ENCODE data around the gene GLP1R. TPM values are rescaled to one million over a fixed set of nuclear protein-coding genes. Genes with fewer than 3 reads are reported as not detected.

The GLP1R gene
- total RNA-seq, 1 experiment from 2014 or later, result not detected

GRCh38 chr6:39021041-39021440 lies 27.5 kb upstream of the GLP1R start:
- Histone ChIP-seq H2AFZ (ENCODE audit: low read length) (no peak overlapping the region), H3K9me2 (replicated peaks; ENCODE audit: low read length) (no peaks in the 10 kb centered on the region), H3K79me2 (ENCODE audit: low read length) (no peaks in the 10 kb centered on the region), H3F3A (ENCODE audit: low read length, unreplicated experiment) (no peaks in the 10 kb centered on the region), H3K27me3 (ENCODE audit: low read length) (peaks cover 80% of the 10 kb centered on the region), H3K9ac (ENCODE audit: low read length) (no peak overlapping the region), H3K9me3 (ENCODE audit: low read length) (no peaks in the 10 kb centered on the region), H3K36me3 (ENCODE audit: low read depth, low read length) (no peaks in the 10 kb centered on the region), H3K4me3 (ENCODE audit: low read length) (no peak overlapping the region), H3K4me1 (ENCODE audit: insufficient read depth, low read length) (no peaks in the 10 kb centered on the region), H3K4me2 (ENCODE audit: low read length) (no peak overlapping the region), H4K20me1 (ENCODE audit: low read length) (no peaks in the 10 kb centered on the region), H3K27ac (ENCODE audit: low read length) (no peak overlapping the region)
- ATAC-seq, result no peak
- no TSS peak for BruUV-seq (replicated peaks)
- ChIA-PET POLR2A (ENCODE audit: unreplicated experiment) (no interaction called here), CTCF (no interaction called here)
- intact Hi-C loops (cut with micrococcal nuclease), result no loop called here
- DNase-seq, result no peak
- TF ChIP-seq CTCF (conservative IDR thresholded peaks at IDR 0.05; ENCODE audit: low read depth, low read length) (no peak), EZH2phosphoT487 (IDR thresholded peaks at IDR 0.05; ENCODE audit: borderline replicate concordance, low read length) (no peak), EZH2 (IDR thresholded peaks at IDR 0.05; ENCODE audit: low read length, unreplicated experiment) (no peak)

DNA sequence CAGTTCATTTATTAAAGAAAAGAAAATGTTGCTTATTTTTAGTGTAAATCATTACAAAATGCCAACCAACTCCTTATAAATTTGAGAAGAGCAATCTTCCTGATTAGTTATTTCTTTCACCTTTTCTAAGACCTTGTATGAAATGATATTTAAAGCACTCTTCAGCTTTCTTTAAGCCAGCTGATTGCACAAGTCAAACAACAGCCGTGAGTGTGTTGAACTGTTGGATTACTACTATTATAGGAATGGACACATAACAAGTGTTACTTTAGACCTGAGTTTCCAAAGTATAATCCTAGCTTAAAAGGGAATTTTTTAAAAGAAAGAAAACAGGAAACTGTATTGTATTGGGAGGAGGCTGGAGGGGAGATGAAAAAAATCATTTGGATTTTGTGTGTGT lies 26.8 kb upstream of the GLP1R start:
- CTCF ChIA-PET, result no interaction called here

DNA sequence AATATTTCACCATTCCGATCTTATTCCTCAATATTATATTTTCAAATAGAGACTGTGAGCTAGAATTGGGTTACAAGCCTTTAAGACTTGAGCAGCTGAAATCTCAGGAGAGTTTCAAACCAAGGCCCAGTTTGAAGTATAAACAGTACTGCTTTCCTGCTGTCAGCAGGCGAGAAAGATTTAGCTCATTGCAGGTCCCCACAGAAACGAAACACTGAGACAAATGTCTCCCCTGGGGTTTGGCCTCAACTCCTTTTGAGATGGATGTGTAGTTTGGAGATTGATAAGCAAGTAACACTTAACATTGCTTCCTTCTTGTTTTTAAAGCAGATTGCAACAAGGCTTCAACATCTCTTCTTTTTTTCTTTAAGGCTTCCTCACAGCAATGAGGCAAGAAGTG lies 22.4 kb upstream of the GLP1R start:
- Histone ChIP-seq H3K4me2 (ENCODE audit: low read length) (no peak overlapping the region), H3K9me3 (ENCODE audit: low read length) (no peaks in the 10 kb centered on the region), H3K4me1 (ENCODE audit: insufficient read depth, low read length) (no peaks in the 10 kb centered on the region), H3K79me2 (ENCODE audit: low read length) (no peaks in the 10 kb centered on the region), H3K36me3 (ENCODE audit: low read depth, low read length) (no peaks in the 10 kb centered on the region), H3K9ac (ENCODE audit: low read length) (no peak overlapping the region), H3K27me3 (ENCODE audit: low read length) (peaks cover 82% of the 10 kb centered on the region), H3K4me3 (ENCODE audit: low read length) (no peak overlapping the region), H3K9me2 (replicated peaks; ENCODE audit: low read length) (no peaks in the 10 kb centered on the region), H4K20me1 (ENCODE audit: low read length) (no peaks in the 10 kb centered on the region), H3K27ac (ENCODE audit: low read length) (no peak overlapping the region), H2AFZ (ENCODE audit: low read length) (no peak overlapping the region), H3F3A (ENCODE audit: low read length, unreplicated experiment) (no peaks in the 10 kb centered on the region)
- intact Hi-C loops (cut with micrococcal nuclease), result no loop called here
- DNase-seq, result no peak
- no peak for ATAC-seq
- ChIA-PET POLR2A (ENCODE audit: unreplicated experiment) (no interaction called here), CTCF (no interaction called here)
- TF ChIP-seq CTCF (conservative IDR thresholded peaks at IDR 0.05; ENCODE audit: low read depth, low read length) (no peak), EZH2 (IDR thresholded peaks at IDR 0.05; ENCODE audit: low read length, unreplicated experiment) (no peak), EZH2phosphoT487 (IDR thresholded peaks at IDR 0.05; ENCODE audit: borderline replicate concordance, low read length) (no peak)
- no TSS peak for BruUV-seq (replicated peaks)

More for the DNA sequence above, 26.8 kb upstream of the GLP1R start:
- TF ChIP-seq CTCF (conservative IDR thresholded peaks at IDR 0.05; ENCODE audit: low read depth, low read length) (no peak), EZH2phosphoT487 (IDR thresholded peaks at IDR 0.05; ENCODE audit: borderline replicate concordance, low read length) (no peak), EZH2 (IDR thresholded peaks at IDR 0.05; ENCODE audit: low read length, unreplicated experiment) (no peak)
- no peak overlapping the region for H3K9ac ChIP-seq (ENCODE audit: low read length)
- H4K20me1 ChIP-seq (ENCODE audit: low read length), result no peaks in the 10 kb centered on the region
- H3K27ac ChIP-seq (ENCODE audit: low read length), result no peak overlapping the region
- BruUV-seq (replicated peaks), result no TSS peak
- intact Hi-C loops (cut with micrococcal nuclease), result no loop called here
- POLR2A ChIA-PET (ENCODE audit: unreplicated experiment), result no interaction called here
- H3K36me3 ChIP-seq (ENCODE audit: low read depth, low read length), result no peaks in the 10 kb centered on the region
- H3F3A ChIP-seq (ENCODE audit: low read length, unreplicated experiment), result no peaks in the 10 kb centered on the region
- no peaks in the 10 kb centered on the region for H3K4me1 ChIP-seq (ENCODE audit: insufficient read depth, low read length)
- H2AFZ ChIP-seq (ENCODE audit: low read length), result no peak overlapping the region
- ATAC-seq (no peak), DNase-seq (no peak)
- H3K4me3 ChIP-seq (ENCODE audit: low read length), result no peak overlapping the region
- no peaks in the 10 kb centered on the region for H3K79me2 ChIP-seq (ENCODE audit: low read length)
- H3K4me2 ChIP-seq (ENCODE audit: low read length), result no peak overlapping the region
- no peaks in the 10 kb centered on the region for H3K9me2 ChIP-seq (replicated peaks; ENCODE audit: low read length)
- H3K27me3 ChIP-seq (ENCODE audit: low read length), result peaks cover 85% of the 10 kb centered on the region
- no peaks in the 10 kb centered on the region for H3K9me3 ChIP-seq (ENCODE audit: low read length)
